Smooth muscle cell (in vitro differentiated cells): ENCODE data around the gene YBX3. TPM values are rescaled to one million over a fixed set of nuclear protein-coding genes. Genes with fewer than 3 reads are reported as not detected.

Experiments
- DNase-seq: peaks from one replicate; lab custom pipeline; 2025; ENCODE audit not compliant: unreplicated experiment; lab: John Stamatoyannopoulos, UW
- H2AFZ ChIP-seq: fragments of 200-600 bp; sonication (generic); 2 replicates; pipeline ENCODE4 v1.6.0; 2016; ENCODE audit warnings: antibody characterized with exemption, low read depth, mild to moderate bottlenecking
- H3F3A ChIP-seq: fragments of 200-600 bp; sonication (generic); 2 replicates; pipeline ENCODE4 v1.6.0; 2017; ENCODE audit warnings: antibody characterized with exemption, low read depth
- H3K27ac ChIP-seq: fragments of 200-600 bp; sonication (generic); 2 replicates; pipeline ENCODE4 v1.5.1; 2016; ENCODE audit warnings: low read depth, mild to moderate bottlenecking
- H3K27me3 ChIP-seq: fragments of 200-600 bp; sonication (generic); 2 replicates; pipeline ENCODE4 v1.6.1; 2016; ENCODE audit warnings: low read depth, mild to moderate bottlenecking
- H3K36me3 ChIP-seq: fragments of 200-600 bp; sonication (generic); 2 replicates; pipeline ENCODE4 v1.5.1; 2016; ENCODE audit warnings: low read depth
- H3K4me1 ChIP-seq: fragments of 200-600 bp; sonication (generic); 2 replicates; pipeline ENCODE4 v1.5.1; 2016; ENCODE audit warnings: low read depth
- H3K4me2 ChIP-seq: fragments of 200-600 bp; sonication (generic); 2 replicates; pipeline ENCODE4 v1.6.0; 2016; ENCODE audit warnings: mild to moderate bottlenecking
- H3K4me3 ChIP-seq: fragments of 200-600 bp; sonication (generic); 2 replicates; pipeline ENCODE4 v1.5.1; 2016; ENCODE audit warnings: mild to moderate bottlenecking
- H3K79me2 ChIP-seq: fragments of 200-600 bp; sonication (generic); 2 replicates; pipeline ENCODE4 v1.6.0; 2016; ENCODE audit warnings: low read depth, mild to moderate bottlenecking
- H3K9ac ChIP-seq: fragments of 200-600 bp; sonication (generic); 2 replicates; pipeline ENCODE4 v1.6.0; 2016; ENCODE audit warnings: low read depth
- H3K9me3 ChIP-seq: fragments of 200-600 bp; sonication (generic); replicated peaks from 2 replicates; pipeline ENCODE4 v1.5.1; 2016; ENCODE audit warnings: low read depth
- H4K20me1 ChIP-seq: fragments of 200-600 bp; sonication (generic); 2 replicates; pipeline ENCODE4 v1.6.0; 2016; ENCODE audit warnings: low read depth
- CTCF ChIP-seq: fragments of 200-600 bp; sonication (generic); IDR thresholded peaks from 2 replicates; pipeline ENCODE4 v1.5.1; 2017; ENCODE audit warnings: borderline replicate concordance, mild to moderate bottlenecking, antibody characterized with exemption; ENCODE audit not compliant: insufficient read depth, poor library complexity, severe bottlenecking
- WGBS: methylation state at CpG from one replicate; pipeline ENCODE4 v1.1.7; 2016; ENCODE audit warnings: low lambda C conversion rate; 5-methylcytosine and 5-hydroxymethylcytosine counted together
- polyA plus RNA-seq: library from polyadenylated mRNA; unstranded; fragments of >200 nt; fragmentation: Nextera tagmentation; extraction: Ambion mirVana; gene quantifications from 2 replicates; pipeline ENCODE4 v1.2.1, GENCODE V29; 2016
- total RNA-seq: library from RNA; depleted of rRNA; stranded (reverse); fragments of >200 nt; gene quantifications from 2 replicates; pipeline ENCODE4 v1.2.3, GENCODE V29; 2014

YBX3 gene
- total and polyA plus RNA-seq, 2 experiments from 2014 or later, result 129 to 188 TPM

- Histone ChIP-seq H3K9me3 (no peaks in the 10 kb centered on the region), H3K27ac (no peak overlapping the region), H3K36me3 (peaks cover 43% of the 10 kb centered on the region), H3K4me1 (no peaks in the 10 kb centered on the region), H2AFZ (no peak overlapping the region), H3F3A (no peaks in the 10 kb centered on the region), H3K4me2 (no peak overlapping the region), H3K4me3 (no peak overlapping the region), H4K20me1 (peaks cover 73% of the 10 kb centered on the region), H3K9ac (no peak overlapping the region), H3K79me2 (peaks cover 48% of the 10 kb centered on the region), H3K27me3 (no peaks in the 10 kb centered on the region)
- no peak for TF ChIP-seq CTCF
- DNase-seq, result no peak
- 76% methylated on average over 2 of the region's 2 CpGs for WGBS
Measured at GRCh38 chr12:10705655-10706054, 17.5 kb downstream of the YBX3 start.

GRCh38 chr12:10701843-10702242 lies 21.3 kb downstream of the YBX3 start:
- no peak overlapping the region for H3K4me2 ChIP-seq
- peaks cover 56% of the 10 kb centered on the region for H3K36me3 ChIP-seq
- H3K4me3 ChIP-seq, result no peak overlapping the region
- no peaks in the 10 kb centered on the region for H3F3A ChIP-seq
- no peaks in the 10 kb centered on the region for H3K4me1 ChIP-seq
- no peak overlapping the region for H3K27ac ChIP-seq
- no peak overlapping the region for H2AFZ ChIP-seq
- no peak for TF ChIP-seq CTCF
- WGBS, result 95% methylated on average over 14 of the region's 14 CpGs
- DNase-seq, result no peak
- no peak overlapping the region for H3K9ac ChIP-seq
- H3K27me3 ChIP-seq, result no peaks in the 10 kb centered on the region
- peaks cover 53% of the 10 kb centered on the region for H4K20me1 ChIP-seq
- no peaks in the 10 kb centered on the region for H3K9me3 ChIP-seq
- H3K79me2 ChIP-seq, result peaks cover 17% of the 10 kb centered on the region

- Histone ChIP-seq H2AFZ (no peak overlapping the region), H3K9me3 (no peaks in the 10 kb centered on the region), H3F3A (no peaks in the 10 kb centered on the region), H3K79me2 (peaks cover 13% of the 10 kb centered on the region), H4K20me1 (peaks cover 48% of the 10 kb centered on the region), H3K36me3 (peaks cover 57% of the 10 kb centered on the region), H3K4me2 (no peak overlapping the region), H3K4me1 (no peaks in the 10 kb centered on the region), H3K27me3 (no peaks in the 10 kb centered on the region), H3K27ac (no peak overlapping the region), H3K9ac (no peak overlapping the region), H3K4me3 (no peak overlapping the region)
- no peak for TF ChIP-seq CTCF
- no peak for DNase-seq
- WGBS, result 84% methylated on average over 3 of the region's 3 CpGs
Measured at GRCh38 chr12:10701131-10701681, 21.9 kb downstream of the YBX3 start.

- no peak overlapping the region for H2AFZ ChIP-seq
- no peaks in the 10 kb centered on the region for H3K9me3 ChIP-seq
- DNase-seq, result no peak
- no peak for TF ChIP-seq CTCF
- no peak overlapping the region for H3K27ac ChIP-seq
- no peaks in the 10 kb centered on the region for H3F3A ChIP-seq
- no peak overlapping the region for H3K9ac ChIP-seq
- WGBS, result 95% methylated on average over 3 of the region's 3 CpGs
- H3K36me3 ChIP-seq, result peaks cover 53% of the 10 kb centered on the region
- H3K4me1 ChIP-seq, result no peaks in the 10 kb centered on the region
- H3K4me2 ChIP-seq, result no peak overlapping the region
- H4K20me1 ChIP-seq, result peaks cover 42% of the 10 kb centered on the region
- H3K79me2 ChIP-seq, result peaks cover 9% of the 10 kb centered on the region
- no peak overlapping the region for H3K4me3 ChIP-seq
- no peaks in the 10 kb centered on the region for H3K27me3 ChIP-seq
Measured at GRCh38 chr12:10700581-10700980, 22.5 kb downstream of the YBX3 start.
